ENCODE data around the gene PRKAR1B.

The PRKAR1B gene

GRCh38 chr7:521221-522070 is 205.6 kb downstream of the PRKAR1B start:
- DNase-seq (ENCODE audit: low read depth) = no peak

- no peak for DNase-seq (ENCODE audit: low read depth)
Observed at GRCh38 chr7:520503-521161, 206.4 kb downstream of the PRKAR1B start.

- no peak for DNase-seq (ENCODE audit: low read depth)
Observed at GRCh38 chr7:519484-520390, 207.3 kb downstream of the PRKAR1B start, which contains the start of gene PDGFA. Gene PDGFA, minus strand, starts transcription at chr7:519846. Its CDS starts 845 bp downstream, at chr7:519001.

GRCh38 chr7:518630-519483 is 208.2 kb downstream of the PRKAR1B start:
- no peak for DNase-seq (ENCODE audit: low read depth)

GRCh38 chr7:517774-518629 is 209.1 kb downstream of the PRKAR1B start:
- DNase-seq (ENCODE audit: low read depth) = no peak

GRCh38 chr7:516606-517456 is 210.2 kb downstream of the PRKAR1B start:
- no peak for DNase-seq (ENCODE audit: low read depth)

GRCh38 chr7:516216-516605 is 210.9 kb downstream of the PRKAR1B start:
- DNase-seq (ENCODE audit: low read depth) = no peak

GRCh38 chr7:515628-516027 is 211.5 kb downstream of the PRKAR1B start:
- DNase-seq (ENCODE audit: low read depth) = no peak

GRCh38 chr7:514651-515598 is 212.2 kb downstream of the PRKAR1B start:
- no peak for DNase-seq (ENCODE audit: low read depth)

- no peak for DNase-seq (ENCODE audit: low read depth)
Observed at GRCh38 chr7:514242-514641, 212.8 kb downstream of the PRKAR1B start.

- no peak for DNase-seq (ENCODE audit: low read depth)
Observed at GRCh38 chr7:513521-514166, 213.4 kb downstream of the PRKAR1B start.

- DNase-seq (ENCODE audit: low read depth) = no peak
Observed at GRCh38 chr7:512541-513311, 214.4 kb downstream of the PRKAR1B start.

- no peak for DNase-seq (ENCODE audit: low read depth)
Observed at GRCh38 chr7:512146-512510, 215.0 kb downstream of the PRKAR1B start.

GRCh38 chr7:511476-512145 is 215.5 kb downstream of the PRKAR1B start:
- DNase-seq (ENCODE audit: low read depth) = no peak

- no peak for DNase-seq (ENCODE audit: low read depth)
Observed at GRCh38 chr7:510782-511281, 216.2 kb downstream of the PRKAR1B start.

- DNase-seq (ENCODE audit: low read depth) = no peak
Observed at GRCh38 chr7:510131-510481, 217.0 kb downstream of the PRKAR1B start.

Measured in GM04503 (cell line).